Measurements from ENCODE around the gene SPDYE17.
"Not testable (repeated sequence)": the region's sequence is repeated elsewhere in the genome, so short reads cannot be mapped to it uniquely, and the experiment has no call there.

SPDYE17 gene

DNA sequence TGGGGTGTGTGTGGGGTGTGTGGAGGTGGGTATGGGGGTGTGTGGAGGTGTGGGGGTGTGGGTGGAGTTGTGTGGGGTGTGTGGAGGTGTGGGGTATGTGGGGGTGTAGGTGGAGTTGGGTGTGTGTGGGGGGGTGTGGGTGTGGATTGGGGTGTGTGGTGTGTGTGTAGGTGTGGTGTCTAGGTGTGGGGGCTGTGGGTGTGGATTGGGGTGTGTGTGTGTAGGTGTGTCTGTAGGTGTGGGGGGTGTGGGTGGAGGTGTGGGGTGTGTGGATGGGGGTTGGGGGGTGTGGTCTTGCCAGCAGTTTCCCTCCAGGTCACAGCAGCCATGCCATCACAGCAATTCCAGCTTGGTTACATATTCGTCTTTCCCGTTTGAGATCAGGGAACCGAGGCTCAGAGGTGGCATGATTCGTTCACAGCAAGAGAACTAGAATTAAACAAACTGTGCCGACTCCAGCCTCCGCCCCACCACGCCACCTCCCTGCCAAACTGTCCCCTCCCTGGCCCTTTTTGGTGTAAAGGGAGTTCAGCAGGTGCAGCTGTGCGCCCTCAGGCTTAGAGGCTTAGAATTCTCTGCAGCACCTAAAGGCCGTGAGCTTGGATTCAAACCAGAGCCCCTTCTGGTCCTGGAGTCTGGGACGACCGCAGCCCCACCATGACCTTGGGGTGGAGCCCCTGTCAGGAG is 33.3 kb downstream of the SPDYE17 start:
- not testable (repeated sequence) for DNase-seq

DNA sequence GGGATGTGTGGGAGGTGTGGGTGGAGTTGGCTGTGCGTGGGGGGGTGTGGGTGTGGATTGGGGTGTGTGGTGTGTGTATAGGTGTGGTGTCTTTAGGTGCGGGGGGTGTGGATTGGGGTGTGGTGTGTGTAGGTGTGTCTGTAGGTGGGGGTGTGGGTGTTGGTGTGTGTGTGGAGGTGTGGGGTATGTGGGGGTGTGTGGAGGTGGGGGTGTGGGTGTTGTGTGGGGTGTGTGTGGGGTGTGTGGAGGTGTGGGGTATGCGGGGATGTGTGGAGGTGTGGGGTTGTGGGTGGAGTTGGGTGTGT is 33.9 kb downstream of the SPDYE17 start:
- no peak for DNase-seq

DNA sequence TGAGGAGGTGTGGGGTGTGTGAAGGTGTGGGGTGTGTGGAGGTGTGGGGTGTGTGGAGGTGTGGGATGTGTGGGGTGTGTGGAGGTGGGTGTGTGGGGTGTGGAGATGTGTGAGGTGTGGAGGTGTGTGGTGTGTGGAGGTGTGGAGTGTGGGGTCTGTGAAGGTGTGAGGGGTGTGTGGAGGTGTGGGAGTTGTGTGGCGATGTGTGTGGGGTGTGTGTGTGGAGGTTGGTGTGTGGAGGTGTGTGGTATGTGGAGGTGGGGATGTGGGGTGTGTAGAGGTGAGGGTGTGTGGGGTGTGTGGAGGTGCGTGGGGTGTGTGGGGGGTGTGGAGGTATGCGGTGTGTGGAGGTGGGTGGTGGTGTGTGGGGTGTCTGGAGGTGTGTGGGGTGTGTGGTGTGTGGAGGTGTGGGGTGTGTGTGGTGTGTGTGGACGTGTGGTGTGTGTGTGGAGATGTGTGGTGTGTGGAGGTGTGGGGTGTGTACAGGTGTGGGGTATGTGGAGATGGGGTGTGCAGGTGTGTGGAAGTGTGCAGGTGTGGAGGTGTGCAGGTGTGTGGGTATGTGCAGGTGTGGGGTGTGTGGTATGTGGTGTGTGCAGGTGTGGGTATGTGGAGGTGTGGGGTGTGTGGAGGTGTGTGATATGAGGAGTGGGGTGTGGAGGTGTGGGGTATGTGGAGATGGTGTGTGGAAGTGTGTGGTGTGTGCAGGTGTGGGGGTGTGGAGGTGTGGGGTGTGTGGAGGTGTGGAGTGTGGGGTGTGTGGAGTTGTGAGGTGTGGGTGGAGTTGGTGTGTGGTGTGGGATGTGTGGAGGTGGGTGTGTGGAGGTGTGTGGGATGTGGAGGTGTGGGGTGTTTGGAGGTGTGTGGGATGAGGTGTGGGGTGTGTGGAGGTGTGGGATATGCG is 34.5 kb downstream of the SPDYE17 start:
- no peak for DNase-seq

DNA sequence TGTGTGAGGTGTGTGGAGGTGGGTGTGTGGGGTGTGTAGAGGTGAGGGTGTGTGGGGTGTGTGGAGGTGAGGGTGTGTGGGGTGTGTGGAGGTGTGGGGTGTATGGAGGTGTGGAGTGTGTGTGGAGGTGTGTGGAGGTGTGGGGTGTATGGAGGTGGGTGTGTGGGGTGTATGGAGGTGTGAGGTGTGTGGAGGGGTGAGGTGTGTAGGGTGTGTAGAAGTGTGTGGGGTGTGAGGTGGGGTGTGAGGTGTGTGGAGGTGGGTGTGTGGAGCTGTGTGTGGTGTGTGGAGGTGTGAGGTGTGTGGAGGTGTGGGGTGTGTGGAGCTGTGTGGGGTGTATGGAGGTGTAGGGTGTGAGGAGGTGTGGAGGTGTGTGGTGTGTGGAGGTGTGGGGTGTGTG is 35.2 kb downstream of the SPDYE17 start:
- DNase-seq = not testable (repeated sequence)

DNA sequence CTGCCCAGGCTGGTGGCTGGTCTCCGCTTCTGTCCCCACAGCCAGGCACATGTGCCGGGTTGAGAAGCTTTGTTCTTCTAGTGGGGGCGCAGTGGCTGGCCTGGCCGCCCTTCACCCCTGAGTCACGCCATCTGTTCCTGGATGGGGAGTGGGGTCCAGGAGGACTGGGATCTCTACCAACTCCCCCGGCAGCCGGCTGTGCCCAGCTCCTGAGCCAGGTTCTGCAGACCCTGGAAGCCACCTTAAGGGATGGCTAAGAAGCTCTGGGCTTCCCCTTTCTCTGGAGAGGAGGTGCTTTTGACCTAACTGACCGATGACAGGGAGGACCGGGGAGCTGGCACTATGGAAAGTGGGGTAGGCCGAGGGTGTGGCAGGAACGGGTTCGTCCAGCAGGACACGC is 37.9 kb downstream of the SPDYE17 start:
- not testable (repeated sequence) for DNase-seq

DNA sequence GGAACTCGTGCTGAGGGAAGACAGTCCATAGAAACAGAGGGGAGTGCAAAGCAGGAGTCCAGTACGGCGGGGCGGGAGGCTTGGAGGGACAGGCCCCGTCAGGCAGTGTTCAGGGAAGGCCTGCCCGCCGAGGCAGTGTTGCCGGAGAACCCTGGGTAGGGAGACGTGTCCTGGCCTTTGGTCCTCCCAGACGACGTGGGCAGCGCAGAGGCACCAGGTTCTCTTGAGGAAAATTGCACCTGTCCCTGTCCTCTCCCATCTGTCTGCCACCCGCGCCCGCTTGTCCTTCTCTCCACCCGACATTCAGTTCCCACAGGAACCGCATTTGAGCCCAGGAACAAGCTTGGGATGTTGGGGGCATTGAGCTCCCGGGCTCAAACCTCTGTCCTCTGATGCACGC is 38.3 kb downstream of the SPDYE17 start:
- not testable (repeated sequence) for DNase-seq

DNA sequence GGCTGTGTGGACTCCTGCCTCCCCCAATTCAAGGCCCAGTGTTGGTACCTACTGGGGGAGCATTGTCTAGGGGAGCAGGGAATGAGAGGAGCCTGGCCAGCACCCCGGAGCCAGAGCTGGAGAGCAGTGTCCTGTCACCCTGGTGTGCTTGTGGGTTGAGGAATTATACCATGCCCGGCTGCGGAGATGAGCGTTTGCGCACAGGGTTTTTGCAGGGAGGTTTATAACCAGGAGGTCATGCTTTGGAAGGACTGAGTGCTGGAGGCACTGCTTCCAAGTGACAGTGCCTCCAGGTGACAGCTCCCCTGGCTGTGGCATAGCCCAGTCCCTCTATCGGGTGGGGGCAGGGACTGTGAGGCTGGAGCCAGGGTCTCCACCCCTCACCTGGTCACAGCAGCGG is 39.3 kb downstream of the SPDYE17 start:
- not testable (repeated sequence) for DNase-seq

DNA sequence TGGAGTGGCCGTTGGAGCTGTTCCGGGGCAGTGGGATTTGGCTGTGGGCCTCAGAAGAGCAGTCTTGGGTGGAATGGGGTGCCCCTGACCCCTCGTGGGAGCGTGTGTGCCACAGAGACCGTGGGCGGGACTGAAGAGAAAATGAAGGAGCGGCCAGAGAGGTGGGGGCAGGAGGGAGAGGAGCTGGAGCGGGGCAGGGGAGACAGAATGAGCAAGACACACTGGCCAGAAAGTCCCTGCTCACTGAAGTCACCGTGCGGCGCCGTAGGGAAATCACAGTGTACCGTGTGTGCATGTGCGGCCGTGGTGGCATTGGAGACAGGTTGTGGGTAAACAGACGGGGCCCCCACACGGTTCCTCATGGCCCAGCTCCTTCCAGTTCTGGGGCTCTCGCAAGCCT is 40.0 kb downstream of the SPDYE17 start:
- not testable (repeated sequence) for DNase-seq

DNA sequence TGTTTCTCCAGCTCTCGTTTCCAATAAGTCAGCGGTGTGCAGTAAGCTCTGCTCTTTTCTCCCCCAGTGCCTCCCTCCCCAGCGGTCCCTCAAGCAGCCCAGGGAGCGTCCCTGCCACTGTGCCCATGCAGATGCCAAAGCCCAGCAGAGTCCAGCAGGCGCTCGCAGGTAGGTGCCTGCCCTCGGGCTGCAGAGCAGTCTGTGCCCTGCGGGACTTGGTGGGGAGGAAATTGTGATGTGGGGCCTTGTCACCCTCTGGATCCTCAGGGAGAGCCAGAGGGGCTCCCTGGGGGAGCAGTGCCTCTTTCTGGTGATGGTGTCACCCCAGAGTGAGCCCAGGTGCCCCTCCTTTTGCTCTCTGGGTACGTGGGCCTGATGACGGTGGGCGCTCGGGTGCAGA is 42.0 kb downstream of the SPDYE17 start:
- not testable (repeated sequence) for DNase-seq

DNA sequence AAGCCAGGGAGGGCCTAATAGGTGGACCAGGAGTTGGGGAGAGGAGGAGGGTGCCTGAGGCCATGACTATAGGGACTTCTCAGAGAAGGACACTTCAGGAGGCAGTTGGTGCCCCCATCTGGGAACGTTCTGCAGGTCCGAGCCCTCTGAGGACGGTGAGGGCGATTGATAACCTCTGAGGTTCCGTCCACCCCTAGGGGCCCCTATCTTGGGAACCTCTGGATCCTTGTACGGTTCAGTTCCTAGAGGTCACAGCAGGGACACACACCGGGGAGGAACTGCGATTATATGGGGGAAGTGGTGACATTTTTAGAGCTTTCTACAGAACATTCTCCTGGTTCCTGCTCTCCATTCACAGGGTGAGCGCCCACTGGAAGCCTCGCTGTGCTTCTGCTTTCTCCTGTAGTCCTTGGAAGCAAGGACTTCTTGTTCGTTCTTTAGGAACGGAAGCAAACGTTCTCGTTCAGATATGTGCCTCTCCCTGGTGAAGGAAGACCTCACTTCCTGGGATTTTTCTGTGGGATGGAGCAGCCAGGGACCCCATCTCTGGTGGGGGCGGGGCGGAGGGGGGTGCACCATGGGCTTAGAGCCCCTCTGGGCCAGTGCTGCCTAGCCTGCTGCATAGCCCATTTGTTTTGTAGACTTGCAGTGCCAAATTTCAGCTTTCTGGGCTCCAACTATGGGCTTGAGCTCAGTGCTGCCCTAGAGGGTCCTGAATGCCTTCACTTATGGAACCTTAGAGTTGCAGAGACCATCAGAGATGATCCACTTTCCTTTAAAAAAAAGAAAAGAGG is 46.0 kb downstream of the SPDYE17 start:
- not testable (repeated sequence) for DNase-seq

DNA sequence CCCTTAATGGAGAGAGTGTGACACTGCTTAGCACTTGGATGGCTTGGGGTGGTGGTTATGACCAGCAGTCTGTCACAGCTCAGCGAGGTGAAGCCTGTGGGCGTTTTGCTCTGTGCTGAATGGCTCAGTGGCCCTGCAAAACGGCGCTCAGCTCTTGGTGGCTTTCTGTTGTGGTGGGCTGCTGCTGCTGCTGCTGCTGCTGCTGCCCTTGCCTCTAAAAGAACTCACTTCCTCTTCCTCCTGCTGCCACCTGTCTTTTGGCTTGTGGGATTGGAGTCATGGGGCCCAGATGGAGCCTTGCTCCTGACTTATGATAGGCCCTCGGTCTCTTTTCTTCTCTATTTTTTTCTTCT is 47.4 kb downstream of the SPDYE17 start:
- not testable (repeated sequence) for DNase-seq

DNA sequence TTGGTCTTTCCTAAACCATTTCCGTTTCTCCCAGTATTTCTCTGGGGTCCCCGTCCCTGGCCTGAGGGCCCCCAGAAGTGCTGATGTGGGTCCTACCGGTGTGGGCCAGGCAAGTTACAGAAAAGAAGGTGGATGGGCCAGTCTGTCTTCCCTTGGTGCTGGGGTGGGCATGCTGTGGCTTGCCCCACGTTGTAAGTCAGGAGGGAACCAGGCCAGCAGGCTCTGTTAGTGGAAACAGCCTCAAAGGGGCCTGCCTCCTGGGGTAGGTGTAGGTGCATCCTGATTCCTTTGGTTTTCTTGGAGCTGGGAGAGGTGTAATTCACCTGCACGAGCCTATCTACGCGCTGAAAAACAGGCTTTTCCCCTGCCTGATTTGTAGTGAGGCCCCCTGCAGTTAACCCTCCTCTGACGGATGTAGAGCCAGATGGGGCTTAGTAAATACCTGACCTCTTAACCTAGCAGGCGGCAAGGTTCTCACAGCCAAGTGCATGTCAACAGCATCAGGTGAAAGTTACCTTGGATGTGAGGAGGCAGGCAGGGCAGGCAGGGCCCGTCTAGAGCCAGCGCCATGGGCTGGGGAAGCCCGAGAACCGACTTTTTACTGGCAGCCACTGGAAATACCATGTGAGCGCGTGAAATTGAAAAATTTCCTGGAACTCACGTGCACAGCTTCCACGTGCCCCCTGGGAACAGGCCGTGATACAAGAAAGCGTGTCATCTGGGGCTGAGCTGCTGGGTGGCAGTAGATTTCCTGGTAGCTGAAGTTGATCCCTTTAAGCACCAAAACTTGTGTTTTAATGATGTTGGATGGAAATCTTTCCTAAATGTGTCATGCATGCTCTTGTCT is 48.0 kb downstream of the SPDYE17 start:
- not testable (repeated sequence) for DNase-seq

DNA sequence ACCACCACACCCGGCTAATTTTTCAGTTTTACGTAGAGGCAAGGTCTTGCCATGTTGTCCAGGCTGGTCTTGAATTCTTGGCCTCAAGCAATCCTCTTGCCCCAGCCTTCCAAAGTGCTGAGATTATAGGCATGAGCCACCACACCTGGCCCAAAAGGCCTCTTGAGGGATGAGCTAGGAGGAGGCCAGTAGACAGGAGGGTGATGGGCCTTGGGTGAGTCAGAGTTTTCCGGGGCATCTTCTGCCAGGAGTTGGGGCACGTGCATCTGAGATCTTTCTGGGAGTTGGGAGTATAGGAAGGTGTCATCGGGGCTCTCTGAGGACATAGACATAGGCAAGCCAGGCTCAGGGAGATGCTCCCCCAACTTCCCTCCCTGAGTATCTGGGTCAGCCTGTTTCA is 48.8 kb downstream of the SPDYE17 start:
- not testable (repeated sequence) for DNase-seq

DNA sequence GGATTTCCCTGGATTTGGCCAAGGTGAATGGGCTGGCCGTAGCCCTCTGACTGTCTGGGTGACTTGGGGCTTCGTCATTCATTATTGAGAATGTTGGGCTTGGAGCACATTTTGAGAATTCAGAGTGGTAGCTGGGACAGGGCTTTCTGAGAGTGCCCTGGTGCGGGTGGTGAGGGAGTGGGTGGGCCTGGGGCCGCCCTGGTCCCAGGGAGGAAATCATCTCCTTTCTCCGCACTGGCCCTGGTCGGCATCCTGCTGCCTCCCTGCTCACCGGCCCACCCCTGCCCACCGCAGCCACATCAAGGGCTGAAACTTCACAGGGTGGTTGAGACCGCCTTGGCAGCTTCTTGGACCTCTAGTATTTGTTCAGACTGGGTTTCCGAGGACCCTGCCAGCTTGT is 49.7 kb downstream of the SPDYE17 start:
- DNase-seq = not testable (repeated sequence)

DNA sequence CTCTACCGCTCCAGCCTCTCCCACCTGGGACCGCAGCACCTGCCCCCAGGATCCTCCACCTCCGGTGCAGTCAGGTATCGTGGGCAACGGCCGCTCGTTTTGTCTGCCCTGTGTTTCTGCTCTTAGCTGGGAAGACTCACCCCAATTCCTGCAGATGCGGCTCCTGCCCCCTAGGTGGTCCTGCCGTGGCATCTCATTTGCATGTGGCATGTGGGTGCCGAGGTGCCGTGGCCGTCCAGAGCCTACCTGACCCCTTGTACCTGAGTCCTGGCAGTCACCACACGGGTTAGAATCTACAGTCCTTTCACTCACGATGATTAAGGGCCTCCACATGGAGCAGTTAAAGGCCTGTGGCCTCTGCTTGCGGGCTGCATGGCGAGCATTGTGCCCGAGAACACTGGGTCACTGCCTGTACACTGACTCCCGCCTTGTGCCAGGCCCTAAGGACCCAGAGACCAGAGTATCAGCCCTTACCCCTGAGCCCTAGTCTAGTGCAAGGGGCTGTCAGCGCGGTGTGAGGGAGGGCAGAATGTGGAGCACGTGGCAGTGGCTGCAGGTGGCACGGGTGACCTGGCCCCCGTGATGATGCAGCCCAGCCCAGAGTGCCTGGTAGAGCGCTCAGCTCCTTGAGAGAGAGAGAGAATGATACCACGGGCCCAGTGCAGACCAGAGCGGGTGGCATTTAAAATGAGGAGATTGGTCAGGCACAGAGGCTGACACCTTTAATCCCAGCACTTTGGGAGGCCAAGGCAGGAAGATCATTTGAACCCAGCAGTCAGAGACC is 50.8 kb downstream of the SPDYE17 start:
- not testable (repeated sequence) for DNase-seq

DNA sequence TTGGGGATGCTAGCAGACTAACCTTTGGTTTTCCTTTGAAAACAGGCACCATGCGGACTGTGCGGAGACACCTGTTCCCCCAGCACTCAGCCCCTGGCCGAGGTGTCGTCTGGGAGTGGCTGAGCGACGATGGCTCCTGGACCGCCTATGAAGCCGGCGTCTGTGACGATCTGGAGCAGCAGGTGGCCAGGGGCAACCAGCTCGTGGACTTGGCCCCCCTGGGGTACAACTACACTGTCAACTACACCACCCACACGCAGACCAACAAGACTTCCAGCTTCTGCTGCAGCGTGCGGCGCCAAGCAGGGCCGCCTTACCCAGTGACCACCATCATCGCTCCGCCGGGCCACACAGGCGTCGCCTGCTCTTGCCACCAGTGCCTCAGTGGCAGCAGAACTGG is 51.6 kb downstream of the SPDYE17 start:
- DNase-seq = not testable (repeated sequence)

DNA sequence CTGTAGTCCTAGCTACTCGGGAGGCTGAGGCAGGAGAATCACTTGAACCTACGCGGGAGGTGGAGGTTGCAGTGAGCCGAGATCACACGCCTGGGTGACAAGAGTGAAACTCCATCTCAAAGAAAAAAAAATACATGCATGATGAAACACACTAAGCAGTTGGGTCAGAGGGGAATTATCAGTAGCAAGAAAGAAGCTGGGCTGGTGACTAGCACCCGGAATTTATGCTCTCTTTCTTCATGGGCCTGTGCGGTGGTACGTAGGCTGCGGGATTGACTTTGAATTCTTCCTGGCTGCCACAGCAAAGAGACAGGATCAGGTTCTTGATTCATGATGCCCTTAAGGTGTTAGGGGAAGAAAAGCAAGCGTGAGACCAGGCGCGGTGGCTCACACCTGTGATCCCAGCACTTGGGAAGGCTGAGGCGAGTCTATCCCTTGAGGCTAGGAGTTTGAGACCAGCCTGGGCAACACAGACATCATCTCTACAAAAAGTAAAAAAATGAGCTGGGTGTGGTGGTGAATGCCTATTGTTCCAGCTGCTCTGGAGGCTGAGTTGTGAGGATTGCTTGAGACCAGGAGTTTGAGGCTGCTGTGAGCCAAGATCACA is 54.3 kb downstream of the SPDYE17 start:
- not testable (repeated sequence) for DNase-seq

DNA sequence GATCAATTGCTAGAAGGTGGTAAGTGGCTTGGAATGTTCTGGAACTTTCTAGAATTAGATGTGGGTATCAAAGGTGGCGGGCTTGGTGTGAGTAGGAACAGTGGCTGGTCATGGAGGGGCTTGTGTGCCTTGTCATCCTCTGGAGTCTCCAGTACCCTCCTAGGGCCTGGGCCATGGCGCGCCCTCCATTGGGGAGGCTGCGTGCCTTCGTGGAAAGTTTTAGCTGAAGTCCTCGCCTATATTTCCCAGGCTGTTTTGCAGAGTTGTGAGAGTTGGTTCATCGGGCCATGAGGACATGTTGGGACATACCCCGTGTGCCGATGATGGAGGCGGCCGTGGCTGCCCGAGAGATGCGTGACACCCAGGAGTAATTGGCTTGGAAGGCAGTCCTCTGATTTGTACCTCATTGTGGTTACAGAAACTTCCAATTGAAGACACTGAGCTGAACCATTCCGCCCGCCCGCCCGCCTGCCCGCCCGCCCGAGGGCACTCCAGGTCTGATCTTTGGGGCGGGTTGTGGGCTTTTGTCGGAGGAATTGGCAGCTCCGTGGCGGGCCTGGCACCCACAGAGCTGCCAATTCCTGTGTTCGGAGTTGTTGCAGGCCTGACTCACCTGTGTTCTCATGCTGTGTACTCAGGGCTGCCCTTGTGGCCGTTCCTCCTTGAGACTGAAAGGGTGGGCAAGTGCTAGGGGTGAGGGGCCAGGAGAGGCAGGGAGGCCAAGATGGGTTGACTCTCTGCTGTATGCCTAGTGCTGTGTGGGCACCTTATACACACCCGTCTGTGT is 57.2 kb downstream of the SPDYE17 start:
- DNase-seq = not testable (repeated sequence)

DNA sequence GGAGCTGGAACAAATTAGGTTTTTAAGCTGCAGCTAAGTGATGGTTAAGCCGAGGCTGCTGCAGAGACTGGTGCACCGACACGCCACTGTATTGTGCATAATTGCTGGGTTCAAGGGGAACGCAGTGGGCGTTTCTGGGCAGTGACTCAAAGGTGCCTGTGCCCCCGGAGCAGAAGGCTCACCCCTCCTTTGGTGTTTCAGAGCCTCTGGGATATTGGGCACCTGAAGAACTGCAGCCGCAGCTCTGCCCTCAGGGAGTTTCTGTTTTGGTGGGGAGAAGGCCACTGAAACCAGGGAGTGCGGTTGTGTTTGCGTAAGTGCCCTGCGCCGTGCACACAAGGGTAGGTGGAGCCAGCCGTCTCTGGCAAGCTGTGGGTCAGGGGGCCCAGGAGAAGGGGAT is 57.8 kb downstream of the SPDYE17 start:
- not testable (repeated sequence) for DNase-seq

DNA sequence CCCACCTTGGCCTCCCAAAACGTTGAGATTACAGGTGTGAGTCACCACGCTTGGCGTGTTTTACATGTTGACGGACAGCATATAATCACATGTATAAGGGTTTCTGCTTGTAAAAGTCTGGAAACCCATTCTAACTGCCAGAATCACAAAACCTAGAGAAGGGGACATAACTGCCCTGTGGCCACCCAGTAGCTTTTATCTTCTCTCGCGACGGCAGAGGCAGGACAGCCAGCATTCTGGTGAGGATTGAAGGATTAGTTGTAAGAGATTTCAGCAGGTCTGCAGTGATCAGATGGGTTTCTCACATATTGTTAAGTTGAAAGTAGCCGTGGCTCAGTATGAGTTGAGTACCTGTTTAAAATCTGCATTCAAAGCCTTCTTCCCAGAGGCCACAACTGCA is 59.8 kb downstream of the SPDYE17 start:
- DNase-seq = not testable (repeated sequence)
